Activated T-cell treated with anti-CD3 and anti-CD28 coated beads for 48 hours (primary cell): ENCODE results near the gene LSS.

Source experiments
- DNase-seq: peaks from one replicate; pipeline ENCODE4 v3.0.0-alpha.2; 2020; ENCODE audit warnings: low read depth

The LSS gene

DNA sequence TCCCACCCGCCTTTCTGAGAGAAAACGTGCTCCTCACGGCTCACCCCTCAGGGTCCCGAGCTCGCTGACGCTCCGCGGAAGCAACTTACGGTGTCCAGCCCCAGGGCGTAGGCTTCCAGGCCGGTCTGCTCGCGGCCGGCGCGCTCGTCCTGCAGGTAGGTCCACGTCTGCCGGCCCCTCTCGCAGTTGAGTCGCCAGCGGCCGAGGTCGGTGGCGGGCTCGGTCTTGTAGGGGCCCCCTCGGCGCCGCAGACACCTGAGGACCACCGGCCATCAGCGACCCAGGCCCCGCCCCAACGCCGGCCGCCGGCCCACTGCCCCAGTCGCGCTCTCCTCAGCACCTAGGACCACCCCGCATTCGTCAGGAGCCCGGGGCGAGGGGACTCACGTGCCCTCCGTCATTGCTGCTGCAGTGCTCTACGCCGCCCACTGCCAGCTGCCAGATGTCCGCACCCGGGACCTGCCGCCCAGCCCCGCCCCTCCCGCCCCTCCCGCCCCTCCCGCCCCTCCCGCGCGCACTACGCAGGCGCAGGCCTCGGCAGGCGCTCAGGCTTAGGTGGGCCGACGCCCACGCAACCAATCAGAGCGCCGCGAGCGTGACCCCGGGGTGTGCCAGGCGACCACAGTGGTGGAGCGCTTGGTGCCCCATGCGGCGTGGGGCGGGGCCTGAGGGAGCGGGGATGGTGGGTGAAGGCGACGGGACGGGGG lies at the start of gene LSS:
Gene LSS (minus strand): TSS at position 430 of the 707 bp plus-strand sequence. CDS start 29 bp downstream, at position 401.
- DNase-seq, result peak; percentile 95

- DNase-seq, result no peak
These were observed 46.3 kb upstream of the LSS start for GRCh38 chr21:46274797-46275390.

DNA sequence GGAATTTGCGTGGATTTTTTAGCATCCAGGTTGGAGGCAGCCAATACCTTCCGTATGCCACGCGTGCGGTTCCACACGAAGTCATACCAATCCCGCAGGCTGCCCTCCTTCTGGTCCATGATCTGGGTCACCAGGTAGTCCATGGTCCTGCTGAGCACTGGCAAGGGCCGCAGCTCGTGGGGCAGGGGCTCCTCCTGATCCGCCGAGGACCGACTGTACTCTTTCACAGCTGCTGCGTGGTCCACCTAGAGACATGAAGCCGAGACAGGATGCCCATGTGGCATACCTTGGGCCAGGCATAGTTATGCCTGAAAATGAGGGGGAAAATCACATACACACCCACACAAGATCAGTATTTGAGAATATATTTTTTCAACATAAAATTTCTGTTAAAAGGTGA lies 44.8 kb upstream of the LSS start:
- DNase-seq, result no peak

DNA sequence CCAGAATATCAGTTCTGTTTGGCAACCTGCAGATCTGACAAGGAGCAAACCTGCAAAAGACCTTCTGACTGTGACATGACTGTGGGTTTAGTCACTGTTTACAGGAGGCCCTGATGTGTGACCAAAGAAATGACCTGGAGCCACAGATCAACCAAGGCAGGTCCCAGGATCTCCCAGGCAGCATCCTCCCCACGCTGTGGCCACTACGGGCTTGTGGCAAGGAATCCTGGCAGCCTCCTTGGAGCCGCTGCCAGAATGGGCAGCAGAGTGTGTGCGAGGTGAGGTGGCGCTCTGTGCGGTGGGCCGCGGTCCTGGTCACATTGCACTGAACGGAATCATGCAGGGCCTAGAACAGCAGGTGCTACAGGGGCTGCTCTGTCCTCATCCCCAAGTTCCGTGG lies 40.9 kb upstream of the LSS start:
- DNase-seq, result no peak

DNA sequence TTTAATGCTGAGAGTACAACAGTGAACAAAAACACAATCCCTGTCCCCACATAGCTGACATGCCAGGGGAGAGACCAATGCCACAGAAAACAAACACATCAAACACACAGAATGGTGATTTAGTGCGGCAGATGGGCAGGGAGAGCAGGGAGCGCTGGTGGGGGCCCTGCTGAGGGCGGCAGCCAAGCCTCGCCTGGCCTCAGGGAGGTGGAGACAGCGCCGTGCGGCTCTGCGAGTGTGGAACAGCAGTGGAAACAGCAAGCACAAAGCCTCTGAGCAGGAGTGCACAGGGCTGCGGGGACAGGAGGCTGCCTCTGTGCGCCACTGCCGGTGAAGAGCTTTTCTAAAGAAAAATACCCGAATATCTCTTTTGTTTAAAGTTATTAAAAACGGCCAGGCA lies 39.8 kb upstream of the LSS start:
- DNase-seq, result no peak

DNA sequence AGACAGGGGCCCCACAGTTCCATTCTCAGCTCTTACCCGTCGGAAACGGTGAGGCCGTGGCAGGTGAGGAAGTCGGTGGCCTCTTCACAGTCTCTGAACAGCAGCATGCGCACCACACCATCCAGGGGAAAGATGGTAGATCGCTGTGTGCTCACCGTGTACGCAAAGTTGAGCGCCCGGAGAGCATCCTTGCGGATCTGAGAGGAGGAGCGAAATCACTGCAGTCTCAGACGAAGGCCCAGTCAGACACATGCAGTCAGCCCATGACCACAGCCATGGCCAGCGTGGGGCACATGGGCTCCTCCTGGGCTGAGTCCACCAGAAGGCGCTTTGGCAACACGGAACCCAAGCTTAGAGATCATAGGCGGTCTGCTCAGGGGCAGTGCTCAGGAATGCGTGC lies 38.4 kb upstream of the LSS start:
- no peak for DNase-seq

DNA sequence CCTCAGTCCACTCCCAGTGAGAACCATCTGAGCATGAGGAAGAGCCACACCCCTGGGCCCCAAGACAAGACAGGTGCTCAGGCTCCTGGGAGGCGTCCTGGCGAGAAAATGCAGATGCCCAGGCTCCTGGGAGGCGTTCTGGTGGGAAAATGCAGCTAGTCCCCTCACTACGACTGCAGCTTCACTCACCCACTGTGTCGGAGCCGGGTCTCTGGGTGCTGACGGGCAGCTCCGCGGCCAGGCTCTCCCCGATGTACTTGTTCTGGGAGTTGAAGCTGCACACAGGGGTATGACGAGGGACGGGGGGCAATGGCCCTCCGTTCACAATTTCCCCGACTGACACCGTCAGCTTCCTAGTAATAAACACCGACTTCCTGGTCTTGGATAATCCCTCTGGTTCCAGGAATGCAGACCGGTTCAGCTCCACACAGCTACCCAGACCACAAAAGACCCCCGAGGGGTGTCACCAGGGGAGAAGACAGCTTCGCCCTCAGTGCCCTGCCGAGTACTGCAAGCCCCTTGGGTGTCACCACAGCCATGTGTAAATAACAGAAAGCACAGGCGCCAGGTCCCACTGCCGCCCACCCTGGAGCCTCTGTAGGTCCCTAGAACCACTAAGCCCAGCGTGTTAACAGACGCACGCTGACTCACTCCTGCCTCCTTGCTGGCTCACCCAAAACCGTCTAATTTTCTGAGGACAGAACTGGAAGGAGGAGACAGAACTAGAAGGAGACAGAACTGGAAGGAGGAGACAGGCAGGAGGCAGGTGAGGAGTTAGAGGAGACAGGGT lies 37.4 kb upstream of the LSS start:
- no peak for DNase-seq

- DNase-seq, result no peak
These were observed 36.1 kb upstream of the LSS start for GRCh38 chr21:46264690-46265144.

DNA sequence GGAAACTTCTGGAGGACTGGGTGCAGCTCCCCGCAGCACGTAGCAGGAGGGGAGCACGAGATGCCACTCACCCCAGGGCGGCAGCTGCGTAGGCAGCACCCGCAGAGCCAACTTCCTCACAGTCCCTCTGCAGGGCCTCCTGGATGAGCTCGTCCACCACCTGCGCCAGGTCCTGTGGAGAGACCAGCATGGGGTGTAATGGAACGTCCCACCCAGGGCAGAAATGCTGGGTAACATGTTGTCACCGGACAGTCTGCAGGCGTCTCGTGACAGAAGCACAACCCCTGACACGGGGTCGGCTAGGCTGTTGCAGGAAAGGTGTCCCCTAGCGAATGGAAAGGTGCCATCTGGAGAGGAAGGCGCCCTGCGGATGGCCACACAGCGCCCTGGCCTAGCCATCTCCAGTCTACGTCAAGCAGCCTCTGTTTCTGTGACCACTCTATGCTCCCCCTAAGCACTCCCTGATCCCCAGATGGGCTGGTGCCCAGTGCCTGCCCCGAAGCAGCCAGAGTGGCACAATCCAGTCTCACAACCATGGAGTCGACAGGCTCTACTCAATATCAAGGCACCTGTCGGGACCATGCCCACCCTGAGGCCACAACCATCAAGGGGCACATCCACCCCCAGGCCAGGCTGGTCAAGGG lies 35.6 kb upstream of the LSS start:
- no peak for DNase-seq

DNA sequence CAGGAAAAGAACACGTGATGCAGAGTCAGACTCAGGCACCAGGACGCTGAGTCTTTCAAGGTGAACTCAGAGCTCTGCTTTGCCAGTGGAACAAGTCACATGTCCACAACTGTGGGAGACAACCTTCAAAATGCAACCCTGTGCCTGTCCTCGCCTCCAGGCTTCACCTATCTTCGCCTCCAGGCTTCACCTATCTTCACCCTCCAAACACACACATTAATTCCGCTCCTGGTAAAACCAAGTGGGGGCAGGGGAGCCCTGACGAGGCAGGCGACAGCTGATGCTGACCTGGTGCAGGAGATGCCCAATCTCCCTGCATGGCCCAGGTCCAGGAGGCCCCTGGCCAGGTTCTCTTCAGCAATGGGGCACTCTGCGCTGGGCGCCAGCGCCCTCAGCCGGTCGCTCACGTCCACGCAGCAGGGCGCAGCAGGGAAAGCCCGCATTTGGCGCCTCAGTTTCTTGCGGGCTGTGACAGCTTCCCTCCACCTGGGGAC lies 28.0 kb upstream of the LSS start:
- no peak for DNase-seq

DNA sequence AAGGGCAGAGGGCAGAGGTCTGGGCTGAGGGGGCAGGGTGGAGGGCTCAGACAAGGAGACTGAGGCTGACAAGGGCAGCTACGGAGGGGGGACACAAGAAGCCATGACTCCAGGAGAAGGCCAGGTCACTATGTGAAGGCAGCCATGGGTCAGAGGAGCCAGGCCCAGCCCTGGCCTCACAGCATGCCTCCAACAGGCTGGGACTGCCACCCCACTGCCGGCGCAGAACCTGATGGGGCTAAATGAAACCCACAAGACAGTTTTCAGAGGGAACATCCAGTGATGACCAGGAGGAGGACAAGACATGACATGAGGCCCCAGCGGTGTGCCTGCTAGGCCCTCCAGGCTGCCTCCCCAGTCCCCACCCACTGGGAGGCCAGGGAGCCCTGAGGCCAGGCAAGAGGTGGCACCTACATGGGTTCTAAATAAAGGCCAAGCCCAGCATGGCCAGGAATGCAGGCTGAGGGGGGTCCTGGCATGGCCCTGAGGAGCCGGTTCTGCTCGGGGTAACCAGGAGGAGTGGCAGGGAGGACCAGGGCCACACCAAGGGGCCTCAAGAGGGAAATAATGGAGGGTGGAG lies 27.3 kb upstream of the LSS start:
- no peak for DNase-seq

DNA sequence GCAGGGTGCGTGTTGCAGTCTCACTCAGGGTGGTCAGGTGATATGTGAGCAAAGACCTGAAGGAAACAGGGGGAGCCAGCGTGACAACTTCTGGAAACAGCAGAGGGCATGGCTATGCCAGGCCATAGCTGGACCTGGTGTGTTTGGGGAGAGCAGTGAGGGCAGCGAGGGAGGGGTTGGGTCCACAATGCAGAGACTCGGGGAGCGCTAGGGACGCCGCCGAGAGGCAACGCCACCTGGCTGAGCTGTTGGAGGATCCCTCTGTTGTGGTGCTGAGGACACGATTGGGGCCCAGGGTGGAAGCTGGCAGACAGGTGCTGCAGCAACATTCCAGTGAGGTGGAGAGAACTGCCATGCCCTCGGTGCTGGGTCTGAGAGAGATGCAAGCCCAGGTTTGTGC lies 26.6 kb upstream of the LSS start:
- DNase-seq, result no peak

- DNase-seq, result no peak
These were observed 25.8 kb upstream of the LSS start for GRCh38 chr21:46254208-46254975.

- peak; percentile 24 for DNase-seq
These were observed 25.1 kb upstream of the LSS start for GRCh38 chr21:46253610-46254124.

GRCh38 chr21:46252840-46253239 lies 24.3 kb upstream of the LSS start:
- no peak for DNase-seq

DNA sequence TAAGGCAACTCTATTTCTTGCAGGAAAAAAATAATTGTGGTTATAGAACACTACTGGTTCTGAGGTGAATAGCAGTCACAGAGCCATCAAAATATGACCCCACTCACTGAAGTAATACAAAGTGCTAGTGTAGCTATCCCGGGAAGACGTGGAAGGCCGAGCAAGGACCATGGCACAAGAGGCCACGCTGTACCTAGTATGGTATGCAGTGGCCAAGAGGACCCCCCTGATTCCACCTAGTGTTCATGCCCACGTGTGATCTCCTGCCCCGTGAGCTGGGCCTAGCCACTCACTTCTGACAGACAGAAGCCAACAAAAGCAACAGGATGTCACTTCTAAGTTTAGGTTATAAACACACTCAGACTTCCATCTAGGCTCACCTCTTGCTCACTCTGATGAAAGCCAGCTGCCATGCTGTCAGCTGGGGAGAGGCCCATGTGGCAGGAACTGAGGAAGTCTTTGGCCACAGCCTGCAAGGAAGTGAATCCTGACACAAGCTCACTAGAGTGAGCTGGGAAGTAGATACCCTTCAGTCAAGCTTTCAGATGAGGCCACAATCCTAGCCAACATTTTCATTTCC lies 21.7 kb upstream of the LSS start:
- no peak for DNase-seq

DNA sequence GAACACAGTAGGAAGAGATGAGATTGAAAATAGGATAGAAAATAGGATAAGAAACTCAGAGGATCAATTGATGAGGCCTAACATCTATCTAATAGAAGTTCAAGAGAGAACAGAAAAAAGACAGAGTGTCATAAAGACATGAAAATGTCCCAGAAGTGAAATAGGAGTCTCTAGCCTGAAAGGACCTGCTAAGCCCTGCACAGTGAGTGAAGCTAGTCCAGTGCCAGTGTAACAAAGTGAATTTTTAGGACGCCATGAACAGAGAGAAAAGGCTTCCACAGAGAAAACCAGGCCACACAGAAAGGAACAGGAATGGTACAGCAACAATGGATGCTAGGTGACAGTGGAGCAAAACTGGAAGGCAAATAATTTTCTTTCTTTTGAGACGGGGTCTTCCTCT lies 20.3 kb upstream of the LSS start:
- no peak for DNase-seq

DNA sequence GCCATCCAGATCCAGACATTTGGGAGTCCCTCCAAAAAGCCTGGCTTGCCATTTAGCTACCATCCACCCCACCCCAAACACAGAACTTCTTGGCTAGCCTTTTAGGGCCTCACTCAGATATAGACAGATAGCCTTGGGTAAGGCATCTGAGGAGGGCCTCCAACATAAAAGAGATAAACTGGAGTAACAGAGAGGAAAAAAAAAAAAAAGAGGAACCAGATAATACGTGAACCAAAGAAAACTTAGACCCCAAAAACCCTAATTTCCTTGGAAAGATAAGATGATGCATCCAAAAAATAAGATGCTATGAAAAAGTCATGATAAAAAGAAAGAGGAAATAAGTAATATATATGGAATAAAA lies 19.8 kb upstream of the LSS start:
- DNase-seq, result no peak

DNA sequence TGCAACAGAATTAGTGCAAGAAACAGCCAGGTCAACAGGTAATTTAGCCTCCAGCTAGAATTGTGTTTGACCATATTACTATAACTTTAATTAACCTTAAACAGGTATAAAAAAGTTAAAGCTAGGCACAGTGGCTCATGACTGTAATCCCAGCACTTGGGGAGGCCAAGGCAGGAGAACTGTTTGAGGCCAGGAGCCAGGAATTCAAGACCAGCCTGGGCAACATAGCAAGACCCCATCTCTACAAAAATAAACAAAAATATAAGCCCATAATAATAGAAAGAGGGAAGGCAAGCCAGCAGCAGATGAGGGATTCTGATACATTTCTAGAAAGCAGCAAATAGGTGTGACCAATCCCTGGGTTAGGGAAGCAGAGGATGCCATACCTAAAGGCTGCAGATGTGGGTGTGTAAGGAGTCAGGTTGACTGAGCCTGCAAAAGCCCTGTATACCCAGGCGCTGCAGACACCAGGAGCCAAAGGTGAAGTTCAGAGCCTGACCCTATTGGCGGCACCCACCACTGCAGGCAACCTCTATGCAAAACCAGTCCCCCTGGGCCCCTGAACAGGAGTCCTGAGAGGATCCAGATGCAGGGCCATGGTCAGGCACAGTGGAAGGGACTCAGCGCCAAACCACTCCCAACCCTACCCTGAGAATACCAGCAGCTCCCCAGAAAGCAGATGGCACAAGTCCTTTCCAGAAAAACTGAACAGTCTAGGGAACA lies 19.3 kb upstream of the LSS start:
- DNase-seq, result no peak

DNA sequence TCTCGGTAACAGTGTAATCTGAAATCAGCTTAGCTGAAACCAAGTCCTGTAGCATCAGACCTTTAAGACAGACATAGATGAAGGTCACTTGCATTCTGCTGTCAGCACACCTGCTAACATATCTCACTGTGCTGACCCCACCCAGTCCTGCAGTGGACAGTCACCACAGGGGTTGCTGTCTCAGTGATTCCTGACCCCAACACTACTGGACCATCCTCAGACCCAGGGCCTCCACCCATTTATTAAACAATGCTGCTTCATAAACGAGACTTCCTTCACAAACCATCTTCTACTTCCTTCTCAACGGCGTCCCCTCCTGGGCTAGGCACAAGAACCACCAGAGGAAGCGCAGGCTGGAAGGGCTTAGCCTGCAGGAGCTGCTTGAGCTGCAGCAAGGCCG lies 17.8 kb upstream of the LSS start:
- DNase-seq, result no peak
